Fibroblast of the aortic adventitia (primary cell): ENCODE data around the gene MCM3AP. TPM values are rescaled to one million over a fixed set of nuclear protein-coding genes. Genes with fewer than 3 reads are reported as not detected.

Experiments used
- DNase-seq: peaks from one replicate; pipeline ENCODE4 v3.0.0-alpha.2; 2010; ENCODE audit warnings: low read depth
- H3K4me3 ChIP-seq: 2 replicates; pipeline ENCODE4 v1.5.1; 2011; ENCODE audit warnings: low read depth, mild to moderate bottlenecking, control low read depth, low read length, moderate library complexity
- total RNA-seq: library from RNA; depleted of rRNA; stranded (reverse); fragments of >200 nt; gene quantifications from 2 replicates; pipeline ENCODE4 v1.2.3, GENCODE V29; 2012; ENCODE audit warnings: low replicate concordance
- TF ChIP-seq, protein P1 (sequence below): IDR thresholded peaks from 2 replicates; pipeline ENCODE4 v1.5.1; 2011; ENCODE audit warnings: mild to moderate bottlenecking, low read length, control low read depth, inconsistent platforms; ENCODE audit not compliant: insufficient read depth

The MCM3AP gene
- total RNA-seq, 1 donor, result 66.4 TPM

DNA sequence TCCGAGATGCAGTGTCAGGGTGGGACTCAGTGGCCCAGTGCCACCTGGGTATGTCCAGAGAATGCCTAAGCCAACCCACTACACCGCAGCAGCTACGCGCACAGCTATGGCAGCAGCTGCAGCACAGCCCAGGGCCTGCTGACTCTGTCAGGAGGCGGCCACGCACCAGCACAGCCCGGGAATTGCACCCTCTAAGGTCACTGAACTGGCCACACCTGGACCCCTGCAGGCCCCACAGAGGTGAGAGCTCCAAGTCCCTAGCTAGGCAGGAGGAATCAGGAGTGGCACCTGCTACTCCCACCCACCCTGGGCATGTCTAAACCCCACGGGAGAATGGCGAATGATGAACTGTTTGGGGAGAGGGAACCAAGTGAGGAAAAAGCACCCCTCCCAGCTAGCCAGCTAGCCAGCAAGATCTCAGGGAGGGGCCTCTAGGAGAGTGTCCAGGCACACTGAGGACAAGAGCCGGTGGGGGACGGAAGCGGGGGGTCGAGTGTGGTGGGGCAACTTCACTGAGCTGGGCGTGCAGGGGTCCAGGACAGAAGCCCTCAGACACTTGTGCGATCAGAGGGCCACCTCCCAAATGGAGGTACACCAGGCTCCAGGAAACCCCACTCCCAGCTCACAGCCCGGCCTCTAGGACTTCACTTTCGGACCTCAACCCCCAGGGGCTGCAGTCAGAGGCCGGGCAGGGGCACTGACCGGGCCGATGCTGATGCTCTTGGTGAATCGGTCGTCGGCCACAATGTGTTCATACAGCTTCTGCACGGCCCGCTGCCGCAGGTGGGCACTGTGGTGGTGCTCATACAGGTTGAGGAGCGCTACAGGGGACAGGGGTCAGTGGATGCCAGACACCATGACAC, 70.7 kb downstream of the MCM3AP start:
- TF ChIP-seq, protein P1, sequence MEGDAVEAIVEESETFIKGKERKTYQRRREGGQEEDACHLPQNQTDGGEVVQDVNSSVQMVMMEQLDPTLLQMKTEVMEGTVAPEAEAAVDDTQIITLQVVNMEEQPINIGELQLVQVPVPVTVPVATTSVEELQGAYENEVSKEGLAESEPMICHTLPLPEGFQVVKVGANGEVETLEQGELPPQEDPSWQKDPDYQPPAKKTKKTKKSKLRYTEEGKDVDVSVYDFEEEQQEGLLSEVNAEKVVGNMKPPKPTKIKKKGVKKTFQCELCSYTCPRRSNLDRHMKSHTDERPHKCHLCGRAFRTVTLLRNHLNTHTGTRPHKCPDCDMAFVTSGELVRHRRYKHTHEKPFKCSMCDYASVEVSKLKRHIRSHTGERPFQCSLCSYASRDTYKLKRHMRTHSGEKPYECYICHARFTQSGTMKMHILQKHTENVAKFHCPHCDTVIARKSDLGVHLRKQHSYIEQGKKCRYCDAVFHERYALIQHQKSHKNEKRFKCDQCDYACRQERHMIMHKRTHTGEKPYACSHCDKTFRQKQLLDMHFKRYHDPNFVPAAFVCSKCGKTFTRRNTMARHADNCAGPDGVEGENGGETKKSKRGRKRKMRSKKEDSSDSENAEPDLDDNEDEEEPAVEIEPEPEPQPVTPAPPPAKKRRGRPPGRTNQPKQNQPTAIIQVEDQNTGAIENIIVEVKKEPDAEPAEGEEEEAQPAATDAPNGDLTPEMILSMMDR, result no peak
- H3K4me3 ChIP-seq, result no peak overlapping the region
- no peak for DNase-seq

DNA sequence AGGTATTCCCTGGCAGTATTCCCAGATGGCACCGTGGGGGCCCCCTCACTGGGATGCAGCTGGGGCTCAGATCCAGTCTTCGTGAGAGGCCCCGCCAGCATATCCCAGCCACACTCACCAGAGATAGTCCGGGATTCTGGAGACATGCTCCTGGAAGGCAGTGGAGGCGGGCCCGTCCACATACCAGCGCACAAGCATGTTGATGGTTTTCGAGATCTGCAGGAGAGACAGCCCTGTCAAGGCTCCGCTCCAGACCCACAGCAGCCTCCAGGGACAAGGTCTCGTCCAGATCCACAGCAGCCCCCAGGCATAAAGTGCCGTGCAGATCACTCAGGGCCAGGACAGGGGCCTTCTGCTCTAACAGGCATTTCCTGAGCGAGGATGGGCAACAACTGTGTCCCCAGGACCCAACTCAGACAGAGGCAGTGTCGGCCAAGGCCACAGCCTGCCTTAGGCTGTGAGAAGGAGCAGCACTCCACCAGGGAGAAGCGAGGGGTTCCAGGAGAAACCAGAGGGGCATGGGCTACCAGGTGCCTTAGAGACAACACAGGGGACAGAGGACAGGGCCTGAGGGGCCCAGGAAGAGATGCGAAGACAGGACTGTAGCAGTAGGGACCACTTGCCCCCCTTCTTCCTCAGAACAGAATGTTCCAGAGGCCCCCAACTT, 71.7 kb downstream of the MCM3AP start:
- no peak for DNase-seq
- TF ChIP-seq, protein P1, result no peak
- H3K4me3 ChIP-seq, result no peak overlapping the region

DNA sequence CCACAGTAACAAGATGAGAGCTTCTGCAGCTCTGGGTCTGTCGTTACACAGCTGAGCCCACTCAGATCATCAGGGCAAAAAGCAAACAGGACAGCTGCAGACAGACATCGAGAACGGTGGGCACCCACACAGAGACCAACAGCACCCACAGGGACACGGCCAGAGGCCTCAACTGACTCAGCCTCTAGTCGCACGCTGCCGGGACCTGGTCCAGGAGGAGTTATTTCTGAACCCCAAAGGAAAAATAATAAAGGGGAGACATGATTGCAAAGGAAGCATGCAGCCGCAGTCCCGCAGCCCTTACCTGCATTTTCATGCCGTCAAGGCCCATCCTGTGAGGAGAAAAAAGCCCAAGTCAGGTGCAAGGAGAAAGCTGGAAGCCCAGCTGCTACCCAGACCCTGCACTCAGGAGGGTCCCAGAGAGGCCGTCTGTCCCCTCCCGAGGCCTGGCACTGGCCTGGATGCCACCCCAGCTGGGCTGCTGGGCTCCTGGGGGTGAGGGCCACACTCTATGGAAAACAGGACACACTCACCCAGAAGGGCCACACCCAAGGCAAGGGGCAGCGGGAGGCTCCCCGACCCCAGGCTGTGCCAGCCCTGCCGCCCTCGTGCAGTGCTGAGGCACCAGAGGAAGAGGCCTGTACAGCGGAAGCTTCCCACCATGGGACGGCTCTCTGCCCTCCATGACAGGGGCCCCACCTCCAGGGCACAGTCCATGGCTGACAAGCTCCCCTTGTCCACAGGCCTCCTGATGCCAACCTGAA, 72.5 kb downstream of the MCM3AP start:
- DNase-seq, result no peak
- TF ChIP-seq, protein P1, result no peak
- no peak overlapping the region for H3K4me3 ChIP-seq

DNA sequence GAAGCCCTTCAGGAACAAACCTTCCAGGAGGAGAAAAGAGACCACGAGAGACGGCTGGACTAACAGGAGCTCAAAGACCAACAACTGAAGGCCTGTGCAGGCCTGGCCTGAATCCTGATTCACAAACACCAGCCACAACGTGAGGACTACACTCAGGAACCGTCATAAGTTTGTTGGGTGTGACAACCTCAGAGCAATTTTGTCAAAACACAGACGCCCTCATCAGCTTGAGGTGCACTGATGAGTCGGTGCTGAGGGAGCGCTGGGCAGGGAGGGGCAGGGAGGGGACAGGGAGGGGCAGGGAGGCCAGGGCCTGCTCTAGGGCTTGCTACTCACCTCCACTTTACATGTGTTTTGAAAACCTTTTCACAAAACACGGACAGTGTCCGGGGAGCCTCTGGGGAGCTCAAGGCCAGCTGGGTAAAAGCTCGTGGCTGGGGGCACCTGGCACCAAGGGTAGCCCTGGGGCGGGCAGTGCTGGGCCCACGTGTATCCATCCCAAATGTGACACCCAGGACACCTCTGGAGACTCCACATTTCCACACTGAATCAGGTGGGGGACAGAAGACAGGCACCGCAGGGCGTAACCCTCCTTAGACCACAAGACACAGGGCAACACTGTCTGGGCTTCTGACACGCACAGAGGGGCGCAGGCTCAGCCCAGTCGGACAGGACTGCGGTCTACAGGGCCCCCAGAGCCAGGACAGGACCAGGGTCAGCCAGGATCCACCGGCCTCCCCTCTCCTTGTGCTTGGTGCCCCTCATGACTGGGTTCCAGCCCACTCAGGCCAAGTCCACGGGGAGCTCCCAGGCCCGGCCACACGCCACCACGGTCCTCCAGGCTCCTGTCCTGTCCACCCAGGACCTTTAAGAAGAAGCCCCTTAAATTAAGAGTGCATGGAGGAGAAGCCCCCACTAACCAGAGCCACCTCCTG, 73.4 kb downstream of the MCM3AP start:
- no peak overlapping the region for H3K4me3 ChIP-seq
- TF ChIP-seq, protein P1, result no peak
- no peak for DNase-seq

DNA sequence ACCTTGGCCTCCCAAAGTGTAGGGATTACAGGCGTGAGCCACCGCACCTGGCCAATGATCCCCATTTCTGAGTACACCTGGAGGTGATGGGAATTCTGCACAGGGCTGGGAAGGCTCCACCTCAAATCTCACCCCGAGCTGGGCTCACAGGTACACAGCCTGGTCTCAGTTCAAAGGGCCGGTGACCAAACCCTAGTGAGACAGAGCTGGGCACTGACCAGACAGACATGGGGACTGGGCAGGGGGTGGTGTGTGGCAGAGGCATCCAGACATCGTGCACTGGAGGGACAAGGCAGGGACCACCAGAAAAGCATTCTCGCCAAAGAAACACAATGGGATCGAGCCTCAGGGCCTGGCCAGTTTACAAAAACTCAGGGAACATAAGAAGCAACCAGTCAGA, 74.0 kb downstream of the MCM3AP start:
- TF ChIP-seq, protein P1, result no peak

More for the DNA sequence above, 74.0 kb downstream of the MCM3AP start:
- no peak overlapping the region for H3K4me3 ChIP-seq
- DNase-seq, result no peak
